ENCODE data around the gene DNAJC9.

The DNAJC9 gene

DNA sequence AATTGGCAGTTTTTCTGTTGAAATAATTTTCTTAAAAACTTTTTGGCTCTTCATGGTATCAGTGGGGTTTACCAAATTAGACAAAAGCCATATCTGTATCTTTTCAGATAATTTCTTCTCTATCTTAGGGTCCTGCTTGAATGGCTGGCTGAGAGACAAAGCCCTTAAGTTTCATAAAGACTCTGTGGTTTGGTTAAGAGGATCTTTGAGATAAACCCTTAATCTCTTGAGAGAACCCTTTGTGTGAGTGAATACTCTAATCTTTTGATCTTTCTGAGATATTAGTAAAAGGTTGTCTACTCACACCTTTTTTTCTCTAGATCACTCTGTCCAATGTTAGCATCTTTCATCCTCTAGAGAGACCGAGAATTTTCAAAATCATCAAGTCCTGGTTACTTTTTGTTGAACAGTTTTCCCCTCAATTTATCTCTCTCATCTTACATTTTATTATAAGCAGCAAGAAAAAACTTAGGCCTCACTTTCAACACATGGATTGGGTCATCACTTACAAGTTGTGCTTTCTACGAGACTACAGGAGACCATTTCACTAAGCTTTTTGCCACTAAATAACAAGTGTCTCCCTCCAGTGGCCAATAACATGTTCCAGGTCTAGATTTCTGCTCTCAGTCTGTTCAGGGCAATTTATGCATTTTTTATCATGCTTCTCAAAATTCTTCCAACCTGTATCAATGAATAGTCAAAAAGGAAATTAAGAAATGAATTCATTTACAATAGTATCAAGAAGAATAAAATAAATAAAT is 28.4 kb downstream of the DNAJC9 start:
- TF ChIP-seq, protein P1, sequence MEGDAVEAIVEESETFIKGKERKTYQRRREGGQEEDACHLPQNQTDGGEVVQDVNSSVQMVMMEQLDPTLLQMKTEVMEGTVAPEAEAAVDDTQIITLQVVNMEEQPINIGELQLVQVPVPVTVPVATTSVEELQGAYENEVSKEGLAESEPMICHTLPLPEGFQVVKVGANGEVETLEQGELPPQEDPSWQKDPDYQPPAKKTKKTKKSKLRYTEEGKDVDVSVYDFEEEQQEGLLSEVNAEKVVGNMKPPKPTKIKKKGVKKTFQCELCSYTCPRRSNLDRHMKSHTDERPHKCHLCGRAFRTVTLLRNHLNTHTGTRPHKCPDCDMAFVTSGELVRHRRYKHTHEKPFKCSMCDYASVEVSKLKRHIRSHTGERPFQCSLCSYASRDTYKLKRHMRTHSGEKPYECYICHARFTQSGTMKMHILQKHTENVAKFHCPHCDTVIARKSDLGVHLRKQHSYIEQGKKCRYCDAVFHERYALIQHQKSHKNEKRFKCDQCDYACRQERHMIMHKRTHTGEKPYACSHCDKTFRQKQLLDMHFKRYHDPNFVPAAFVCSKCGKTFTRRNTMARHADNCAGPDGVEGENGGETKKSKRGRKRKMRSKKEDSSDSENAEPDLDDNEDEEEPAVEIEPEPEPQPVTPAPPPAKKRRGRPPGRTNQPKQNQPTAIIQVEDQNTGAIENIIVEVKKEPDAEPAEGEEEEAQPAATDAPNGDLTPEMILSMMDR (conservative IDR thresholded peaks at IDR 0.05) = peak; percentile 70
- no peak overlapping the region for H3K27ac ChIP-seq

DNA sequence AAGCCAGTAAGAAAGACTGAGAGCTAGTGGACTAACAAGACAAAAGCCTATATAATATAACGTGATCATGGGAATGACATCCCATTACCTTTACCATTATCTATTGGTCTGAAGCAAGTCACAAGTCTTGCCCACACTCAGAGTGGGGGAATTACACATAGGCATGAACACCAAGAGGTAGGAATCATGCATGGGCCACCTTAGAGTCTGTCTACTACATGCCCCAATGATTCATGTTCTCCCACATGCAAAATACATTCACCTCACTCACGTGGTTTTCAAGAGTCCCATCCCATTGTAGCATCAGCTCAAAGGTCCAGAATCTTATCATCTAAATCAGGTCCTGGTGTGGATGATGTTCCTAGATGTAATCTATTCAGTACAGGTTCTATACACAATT is 29.4 kb downstream of the DNAJC9 start:
- H3K27ac ChIP-seq = no peak overlapping the region
- TF ChIP-seq, protein P1 (conservative IDR thresholded peaks at IDR 0.05) = no peak

DNA sequence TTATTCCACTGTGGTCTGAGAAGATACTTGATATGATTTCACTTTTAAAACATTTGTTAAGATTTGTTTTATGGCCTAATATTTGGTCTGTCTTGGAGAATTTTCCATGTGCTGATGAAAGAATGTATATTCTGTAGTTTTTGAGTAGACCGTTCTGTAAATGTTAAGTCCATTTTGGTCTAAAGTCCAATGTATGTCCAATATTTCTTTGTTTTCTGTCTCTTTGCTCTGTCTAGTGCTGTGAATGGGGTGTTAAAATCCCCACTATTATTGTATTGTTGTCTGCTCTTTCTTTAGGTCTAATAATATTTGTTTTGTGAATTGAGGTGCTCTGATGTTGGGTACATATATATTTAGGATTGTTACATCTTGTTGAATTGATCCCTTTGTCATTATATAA is 31.3 kb downstream of the DNAJC9 start:
- TF ChIP-seq, protein P1 (conservative IDR thresholded peaks at IDR 0.05) = no peak
- no peak overlapping the region for H3K27ac ChIP-seq

DNA sequence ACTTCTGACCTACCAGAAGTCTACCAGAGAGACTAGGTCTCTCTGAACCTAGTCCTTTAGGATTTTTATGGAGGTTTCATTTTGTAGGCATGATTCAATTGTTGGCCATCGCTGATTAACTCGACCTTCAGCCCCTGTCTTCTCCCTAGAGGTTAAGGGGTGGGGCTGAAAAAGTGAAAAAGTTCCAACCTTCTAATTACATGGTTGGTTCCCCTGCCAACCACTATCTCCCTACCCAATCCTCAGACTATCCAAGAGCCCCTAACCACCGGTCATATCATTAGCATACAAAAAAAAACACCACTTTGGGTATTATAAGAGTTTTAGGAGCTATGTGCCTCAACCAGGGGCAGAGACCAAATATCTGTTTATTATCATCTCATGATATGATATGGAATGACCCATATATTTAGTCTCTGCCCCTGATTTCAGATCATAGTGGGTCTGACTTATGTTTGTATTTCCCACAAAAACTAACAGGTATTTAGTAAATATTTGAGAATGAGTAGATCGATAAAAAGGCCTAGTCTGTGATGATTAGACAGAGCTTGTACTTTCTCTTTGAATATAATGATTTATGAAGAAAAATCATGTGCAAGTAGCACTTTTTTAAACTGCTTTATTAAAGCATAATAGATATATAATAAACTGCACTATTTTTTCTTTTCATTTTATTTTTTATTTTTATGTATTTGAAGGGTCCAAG is 35.8 kb downstream of the DNAJC9 start:
- H3K27ac ChIP-seq = no peak overlapping the region
- TF ChIP-seq, protein P1 (conservative IDR thresholded peaks at IDR 0.05) = no peak

DNA sequence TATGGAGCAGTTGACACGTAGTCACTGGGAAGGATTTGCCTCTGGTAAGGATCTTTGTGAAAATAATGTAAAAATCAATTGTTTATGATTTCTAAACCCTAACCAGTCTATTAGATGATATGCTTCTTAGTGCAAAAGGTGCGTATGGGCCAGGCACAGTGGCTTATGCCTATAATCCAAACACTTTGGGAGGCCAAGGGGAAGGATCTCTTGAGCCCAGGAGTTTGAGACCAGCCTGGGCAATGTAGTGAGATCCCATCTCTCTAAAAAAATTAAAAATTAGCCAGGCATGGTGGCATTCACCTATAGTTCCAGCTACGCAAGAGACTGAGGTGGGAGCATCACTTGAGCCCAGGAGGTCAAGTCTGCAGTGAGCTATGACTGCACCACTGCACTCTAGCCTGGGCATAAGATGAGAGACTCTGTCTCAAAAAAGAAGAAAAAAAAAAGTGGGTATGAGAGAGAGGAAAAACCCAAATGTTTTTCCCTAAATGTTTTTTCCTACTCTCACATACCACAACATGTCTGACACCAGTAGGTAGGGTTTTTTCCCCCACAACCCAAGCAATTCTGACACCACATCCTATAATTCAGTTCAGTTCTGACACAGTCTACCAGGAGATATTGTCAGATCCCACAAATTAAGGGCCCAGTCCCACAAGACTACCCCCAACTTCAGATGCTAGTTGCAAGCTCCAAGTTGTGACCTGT is 36.5 kb downstream of the DNAJC9 start:
- H3K27ac ChIP-seq = no peak overlapping the region
- TF ChIP-seq, protein P1 (conservative IDR thresholded peaks at IDR 0.05) = no peak

DNA sequence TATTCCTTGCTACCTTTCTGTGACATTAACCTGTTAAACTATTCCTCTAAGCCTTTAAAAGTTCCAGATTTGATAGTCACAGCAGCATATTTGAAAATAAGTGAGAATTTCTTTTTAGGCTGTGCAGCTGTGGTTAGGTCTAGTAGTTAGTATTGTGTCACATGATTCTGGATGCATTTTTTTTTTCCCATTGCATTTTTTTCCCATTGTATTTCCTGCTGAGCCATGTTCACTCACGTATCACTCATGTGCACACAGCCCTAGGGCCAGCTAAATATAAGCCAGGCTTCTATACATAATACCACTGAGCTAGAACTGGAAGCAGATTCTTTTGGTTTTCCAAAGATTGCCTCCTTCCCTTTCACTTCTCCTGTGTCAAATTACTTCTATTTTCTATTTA is 37.4 kb downstream of the DNAJC9 start:
- TF ChIP-seq, protein P1 (conservative IDR thresholded peaks at IDR 0.05) = no peak
- H3K27ac ChIP-seq = no peak overlapping the region

DNA sequence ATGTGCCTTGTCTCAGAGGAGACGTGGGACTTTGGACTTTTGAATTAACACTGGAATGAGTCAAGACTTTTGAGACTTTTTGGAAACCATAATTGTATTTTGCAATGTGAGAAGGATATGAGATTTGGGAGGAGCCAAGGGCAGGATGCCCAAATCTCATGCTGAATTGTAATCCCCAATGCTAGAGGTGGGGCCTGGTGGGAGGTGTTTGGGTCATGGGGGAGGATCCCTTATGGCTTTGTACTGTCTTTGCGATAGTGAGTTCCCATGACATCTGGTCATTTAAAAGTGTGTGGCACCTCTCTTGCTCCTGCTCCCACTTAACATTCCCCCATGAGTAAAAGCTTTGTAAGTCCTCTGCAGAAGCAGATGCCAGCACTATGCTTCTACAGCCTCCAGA is 39.2 kb downstream of the DNAJC9 start:
- H3K27ac ChIP-seq = no peak overlapping the region
- TF ChIP-seq, protein P1 (conservative IDR thresholded peaks at IDR 0.05) = no peak

All from VCaP (cell line).